CD4-positive, alpha-beta T cell (primary cell): ENCODE measurements around the gene N4BP2. TPM values are rescaled to one million over a fixed set of nuclear protein-coding genes. Genes with fewer than 3 reads are reported as not detected.
A peak's percentile ranks its signal among the peaks of the same experiment; 100 is the strongest.

Experiments
- ATAC-seq: fragments of 200-7000 bp; cut with Tn5 transposase; one replicate; pipeline ENCODE4 v1.10.0; 2022; ENCODE audit warnings: mild to moderate bottlenecking; ENCODE audit not compliant: poor library complexity
- CTCF ChIA-PET: fragments of 350-600 bp; sonication (Branson Sonifier 250); formaldehyde crosslinking; loops from one replicate; lab custom pipeline; 2021; ENCODE audit warnings: antibody characterized with exemption, inconsistent platforms; lab: Charles Lee
- POLR2A ChIA-PET: fragments of 350-600 bp; sonication (Branson Sonifier 250); formaldehyde crosslinking; loops from one replicate; lab custom pipeline; 2021; ENCODE audit warnings: antibody characterized with exemption, inconsistent platforms; lab: Charles Lee
- DNase-seq, 14 experiments: peaks; one replicate each; pipeline ENCODE4 v3.0.0-alpha.2; 2013 to 2020; ENCODE audit warnings: mixed read lengths in 2 of 14
- H3K27ac ChIP-seq, 2 donors: one replicate each; pipeline versions ENCODE4 v1.5.1 to v1.7.0; 2013; ENCODE audit warnings: low read length in 2 of 2, low read depth in 1 of 2, mild to moderate bottlenecking in 1 of 2
- H3K27me3 ChIP-seq, 2 experiments: 1 replicate in 1 of 2; 2 replicates in 1 of 2; pipeline versions ENCODE4 v1.6.1 to v1.7.0; 2013; ENCODE audit warnings: low read length in 2 of 2, control low read depth in 1 of 2, mild to moderate bottlenecking in 1 of 2, moderate library complexity in 1 of 2; ENCODE audit not compliant: insufficient read depth in 2 of 2, control insufficient read depth in 1 of 2
- H3K36me3 ChIP-seq: one replicate; pipeline ENCODE4 v1.6.1; 2013; ENCODE audit warnings: low read length, control low read depth; ENCODE audit not compliant: insufficient read depth
- H3K4me1 ChIP-seq: one replicate; pipeline ENCODE4 v1.6.1; 2013; ENCODE audit warnings: low read length, control low read depth; ENCODE audit not compliant: insufficient read depth
- H3K4me3 ChIP-seq: one replicate; pipeline ENCODE4 v1.5.1; 2013; ENCODE audit warnings: mild to moderate bottlenecking, low read length, moderate library complexity
- H3K9me3 ChIP-seq, 2 experiments: 1 replicate in 1 of 2; 2 replicates in 1 of 2; pipeline versions ENCODE4 v1.6.1 to v1.7.0; 2013; ENCODE audit warnings: low read length in 2 of 2, mild to moderate bottlenecking in 2 of 2, control low read depth in 1 of 2, moderate library complexity in 1 of 2; ENCODE audit not compliant: control insufficient read depth in 1 of 2, insufficient read depth in 1 of 2
- H3K27ac Mint-ChIP-seq: one replicate; pipeline ENCODE4 v1.8.0; 2020; ENCODE audit warnings: mixed read lengths
- H3K27me3 Mint-ChIP-seq: one replicate; pipeline ENCODE4 v1.8.0; 2021; ENCODE audit warnings: mixed read lengths
- H3K36me3 Mint-ChIP-seq: one replicate; pipeline ENCODE4 v1.8.0; 2021; ENCODE audit warnings: low read depth, mixed read lengths
- H3K4me1 Mint-ChIP-seq: one replicate; pipeline ENCODE4 v1.8.0; 2021; ENCODE audit warnings: low read depth, mixed read lengths
- H3K4me3 Mint-ChIP-seq: one replicate; pipeline ENCODE4 v1.8.0; 2020; ENCODE audit warnings: mild to moderate bottlenecking, mixed read lengths
- H3K9me3 Mint-ChIP-seq: one replicate; pipeline ENCODE4 v1.8.0; 2020; ENCODE audit warnings: mixed read lengths
- intact Hi-C, 2 experiments: fragments of 100-400 bp; cut with DNase I in 1 of 2; cut with micrococcal nuclease in 1 of 2; formaldehyde crosslinking; loops; one replicate each; pipeline versions ENCODE4 v1.15.1 to v1.9.0; 2023 to 2025; cut with DNase I, micrococcal nuclease
- total RNA-seq, 174 experiments: library from RNA in 2 of 174; stranded (reverse) in 2 of 174; gene quantifications; one replicate each; pipeline ENCODE4 v1.2.3 and lab custom pipeline; 2021 to 2026
- TF ChIP-seq, protein P1 (sequence below): fragments of 200-600 bp; IDR thresholded peaks from one replicate; pipeline ENCODE4 v1.8.0; 2022; ENCODE audit warnings: antibody characterized with exemption, mild to moderate bottlenecking

Gene N4BP2
- total RNA-seq, 2 experiments from 2014 or later = 21.7 to 25.2 TPM

DNA sequence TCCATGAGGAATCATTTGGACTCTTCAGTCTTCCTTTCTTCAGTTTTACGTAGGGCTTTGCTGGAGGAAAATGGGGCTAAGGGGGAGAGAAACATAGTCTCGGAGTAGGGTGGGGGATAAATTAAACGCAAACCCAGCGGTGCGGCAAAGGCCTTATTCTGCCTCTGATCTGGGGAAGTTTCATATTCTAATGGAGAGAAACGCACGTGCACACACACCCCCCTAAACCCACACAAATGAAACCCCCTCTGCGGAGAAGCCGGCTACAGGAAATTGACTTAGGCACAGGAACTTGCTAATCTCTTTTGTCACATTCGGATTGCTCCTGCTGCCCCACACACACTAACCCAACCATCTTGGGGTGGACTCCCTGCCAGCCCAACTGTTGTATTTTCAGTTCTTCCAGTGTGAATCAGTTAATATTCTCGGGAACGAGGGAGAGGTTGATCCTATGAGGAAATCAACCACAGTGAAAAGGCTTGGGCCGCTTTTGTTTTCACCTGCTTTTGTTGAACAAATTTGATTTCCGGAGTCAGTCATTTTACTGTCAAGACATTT, 140.2 kb downstream of the N4BP2 start, which contains the start of gene RHOH:
Gene RHOH (plus strand): TSS at position 308 of the 558 bp plus-strand sequence. CDS start 46,356 bp downstream, outside the sequence.
- H3K36me3 ChIP-seq = no peaks in the 10 kb centered on the region
- H3K4me1 ChIP-seq = peaks cover 44% of the 10 kb centered on the region
- Mint-ChIP-seq H3K27me3 (peaks cover 5% of the 10 kb centered on the region), H3K27ac (peak within 1 kb of the TSS; percentile 99), H3K36me3 (peaks cover 63% of the 10 kb centered on the region), H3K9me3 (no peaks in the 10 kb centered on the region), H3K4me3 (peak within 1 kb of the TSS; percentile 100), H3K4me1 (peaks cover 48% of the 10 kb centered on the region)
- peak within 1 kb of the TSS; percentile 93 to 99 for H3K27ac ChIP-seq
- TF ChIP-seq, protein P1, sequence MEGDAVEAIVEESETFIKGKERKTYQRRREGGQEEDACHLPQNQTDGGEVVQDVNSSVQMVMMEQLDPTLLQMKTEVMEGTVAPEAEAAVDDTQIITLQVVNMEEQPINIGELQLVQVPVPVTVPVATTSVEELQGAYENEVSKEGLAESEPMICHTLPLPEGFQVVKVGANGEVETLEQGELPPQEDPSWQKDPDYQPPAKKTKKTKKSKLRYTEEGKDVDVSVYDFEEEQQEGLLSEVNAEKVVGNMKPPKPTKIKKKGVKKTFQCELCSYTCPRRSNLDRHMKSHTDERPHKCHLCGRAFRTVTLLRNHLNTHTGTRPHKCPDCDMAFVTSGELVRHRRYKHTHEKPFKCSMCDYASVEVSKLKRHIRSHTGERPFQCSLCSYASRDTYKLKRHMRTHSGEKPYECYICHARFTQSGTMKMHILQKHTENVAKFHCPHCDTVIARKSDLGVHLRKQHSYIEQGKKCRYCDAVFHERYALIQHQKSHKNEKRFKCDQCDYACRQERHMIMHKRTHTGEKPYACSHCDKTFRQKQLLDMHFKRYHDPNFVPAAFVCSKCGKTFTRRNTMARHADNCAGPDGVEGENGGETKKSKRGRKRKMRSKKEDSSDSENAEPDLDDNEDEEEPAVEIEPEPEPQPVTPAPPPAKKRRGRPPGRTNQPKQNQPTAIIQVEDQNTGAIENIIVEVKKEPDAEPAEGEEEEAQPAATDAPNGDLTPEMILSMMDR = no peak
- POLR2A ChIA-PET = interaction anchor here (0.6 to 11.6 kb wide), 21 partner anchors 9 to 139 kb away, joined by 3 to 156 read pairs (median 14); no protein-coding TSS in a partner anchor
- intact Hi-C loops = loop anchor here (1.0 to 5.0 kb wide), 5 partner anchors 14 to 112 kb away; no protein-coding TSS in a partner anchor
- no peaks in the 10 kb centered on the region for H3K9me3 ChIP-seq
- ATAC-seq = peak; percentile 29
- DNase-seq = peak; percentile 52 to 93 (median 66)
- CTCF ChIA-PET = interaction anchor here (0.8 to 4.6 kb wide), 11 partner anchors 8 to 129 kb away, joined by 3 to 26 read pairs (median 4); no protein-coding TSS in a partner anchor
- no peaks in the 10 kb centered on the region for H3K27me3 ChIP-seq
- H3K4me3 ChIP-seq = peak within 1 kb of the TSS; percentile 74

DNA sequence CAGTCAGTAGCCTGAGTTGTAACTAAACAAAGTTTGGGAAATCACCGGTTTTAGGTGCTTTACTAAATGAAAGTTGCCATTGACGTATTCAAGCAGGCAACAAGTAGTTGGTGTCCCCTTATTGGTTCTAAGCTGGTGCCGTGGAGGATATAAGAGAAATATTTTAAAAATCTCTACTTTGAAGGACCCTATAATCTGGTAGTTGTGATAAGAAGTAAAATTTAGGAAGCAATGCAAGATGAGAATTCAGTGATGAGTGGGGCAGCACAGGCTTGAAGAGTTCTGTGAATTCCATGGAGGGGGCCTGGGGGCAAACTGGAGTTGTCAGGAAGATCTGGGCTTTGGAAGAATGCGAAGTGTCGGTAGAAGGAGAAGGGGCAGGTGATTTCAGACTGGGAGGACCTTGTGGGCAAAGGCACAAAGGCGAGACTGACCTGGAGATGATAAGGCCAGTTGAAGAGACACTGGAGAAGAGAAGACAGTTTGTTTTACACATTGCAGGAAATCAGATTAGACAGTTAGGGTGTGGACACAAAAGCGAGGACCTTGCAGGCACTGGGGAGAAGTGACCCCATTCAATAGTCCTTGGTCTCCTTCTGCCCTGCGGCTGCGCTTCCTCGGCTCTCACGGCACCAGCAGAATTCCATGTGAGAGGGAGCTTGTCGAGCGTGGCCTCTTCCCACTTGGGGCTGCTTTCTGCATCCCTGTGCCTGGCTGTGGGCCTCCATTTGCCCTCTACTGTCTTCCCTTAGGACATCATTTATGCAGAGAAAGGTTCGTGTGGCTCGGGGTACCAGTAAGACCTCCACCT, 141.4 kb downstream of the N4BP2 start:
- H3K9me3 ChIP-seq = no peaks in the 10 kb centered on the region
- Mint-ChIP-seq H3K27me3 (peaks cover 4% of the 10 kb centered on the region), H3K27ac (peak overlapping the region; percentile 99), H3K36me3 (peaks cover 72% of the 10 kb centered on the region), H3K9me3 (no peaks in the 10 kb centered on the region), H3K4me1 (peaks cover 43% of the 10 kb centered on the region), H3K4me3 (peak overlapping the region; percentile 100)
- CTCF ChIA-PET = interaction anchor here (0.8 to 4.6 kb wide), 4 partner anchors 13 to 127 kb away, joined by 3 to 26 read pairs (median 6); no protein-coding TSS in a partner anchor
- POLR2A ChIA-PET = interaction anchor here (0.8 to 11.6 kb wide), 21 partner anchors 8 to 142 kb away, joined by 3 to 156 read pairs (median 9); no protein-coding TSS in a partner anchor
- TF ChIP-seq, protein P1 = no peak
- peak overlapping the region; percentile 93 to 99 for H3K27ac ChIP-seq
- DNase-seq (peak in 6 of 14 experiments; percentile 21 to 90 (median 58)), ATAC-seq (peak; percentile 41)
- peaks cover 41% of the 10 kb centered on the region for H3K4me1 ChIP-seq
- intact Hi-C loops = loop anchor here (2.0 to 5.0 kb wide), 4 partner anchors 13 to 103 kb away; no protein-coding TSS in a partner anchor
- peak overlapping the region; percentile 74 for H3K4me3 ChIP-seq
- H3K36me3 ChIP-seq = no peaks in the 10 kb centered on the region
- no peaks in the 10 kb centered on the region for H3K27me3 ChIP-seq

DNA sequence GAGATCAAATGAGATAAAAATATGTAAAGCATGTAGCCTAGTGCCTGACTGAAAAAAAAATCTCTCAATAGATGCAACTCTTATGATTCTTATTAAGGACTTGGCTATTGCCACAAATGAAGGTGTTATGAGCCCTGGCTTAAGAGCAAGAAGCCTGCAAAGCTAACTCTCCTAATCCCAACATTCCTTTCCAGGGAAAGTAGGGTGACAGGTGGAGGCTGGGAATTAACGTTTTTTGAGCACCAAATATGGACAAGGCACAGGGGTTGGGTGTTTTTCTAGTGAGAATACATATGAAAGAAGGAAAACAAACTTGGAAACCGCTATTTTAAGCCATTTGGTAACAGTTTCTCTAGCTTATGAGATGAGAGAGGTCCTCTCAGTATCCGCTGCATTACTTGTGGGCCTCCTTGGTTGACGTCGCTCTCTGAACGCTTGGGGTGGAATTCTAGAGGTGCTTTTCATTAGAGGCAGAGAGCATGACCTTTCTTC, 142.6 kb downstream of the N4BP2 start:
- Mint-ChIP-seq H3K27ac (peak overlapping the region; percentile 99), H3K9me3 (no peaks in the 10 kb centered on the region), H3K27me3 (no peaks in the 10 kb centered on the region), H3K36me3 (peaks cover 79% of the 10 kb centered on the region), H3K4me1 (peaks cover 46% of the 10 kb centered on the region), H3K4me3 (peak overlapping the region; percentile 100)
- TF ChIP-seq, protein P1 = no peak
- POLR2A ChIA-PET = interaction anchor here (0.7 to 11.6 kb wide), 18 partner anchors 7 to 741 kb away, joined by 3 to 156 read pairs (median 18); partner anchors contain the start of genes LIAS and RPL9
- ATAC-seq (peak; percentile 16), DNase-seq (peak in 5 of 14 experiments; percentile 32 to 66 (median 58))
- peak overlapping the region; percentile 74 for H3K4me3 ChIP-seq
- CTCF ChIA-PET = interaction anchor here (1.0 to 2.4 kb wide), 5 partner anchors 17 to 126 kb away, joined by 3 to 12 read pairs (median 7); no protein-coding TSS in a partner anchor
- peaks cover 4% of the 10 kb centered on the region for H3K36me3 ChIP-seq
- H3K4me1 ChIP-seq = peaks cover 32% of the 10 kb centered on the region
- H3K27ac ChIP-seq = peak overlapping the region; percentile 93 to 99
- H3K27me3 ChIP-seq = no peaks in the 10 kb centered on the region
- no peaks in the 10 kb centered on the region for H3K9me3 ChIP-seq
- intact Hi-C loops = loop anchor here in 1 of 2 experiments (5.0 kb wide), 1 partner anchor 33 kb away; no protein-coding TSS in a partner anchor
